Testis (tissue), 3 donors: ENCODE results near the gene GALNT7. TPM values are rescaled to one million over a fixed set of nuclear protein-coding genes. Genes with fewer than 3 reads are reported as not detected.

Experiments
- DNase-seq: peaks from one replicate; pipeline ENCODE4 v3.0.0-alpha.2; 2019
- H3K27ac ChIP-seq, 2 donors: fragments of 200-600 bp; sonication (generic); one replicate each; pipeline ENCODE4 v1.5.1; 2019
- H3K27me3 ChIP-seq: fragments of 200-600 bp; sonication (generic); one replicate; pipeline ENCODE4 v1.5.1; 2019
- H3K36me3 ChIP-seq: fragments of 200-600 bp; sonication (generic); one replicate; pipeline ENCODE4 v1.5.1; 2017; ENCODE audit warnings: low read depth; ENCODE audit errors: missing control alignments
- H3K4me1 ChIP-seq: fragments of 200-600 bp; sonication (generic); one replicate; pipeline ENCODE4 v1.5.1; 2019
- H3K4me3 ChIP-seq, 2 donors: fragments of 200-600 bp; sonication (generic); one replicate each; pipeline ENCODE4 v1.5.1; 2017 to 2019
- H3K9me3 ChIP-seq: fragments of 200-600 bp; sonication (generic); one replicate; pipeline ENCODE4 v1.5.1; 2017
- CTCF ChIP-seq, 3 experiments: fragments of 450-650 bp in 2 of 3; fragments of 200-600 bp in 1 of 3; sonication (generic) in 1 of 3; IDR thresholded peaks; one replicate each; pipeline ENCODE4 v1.5.1; 2016 to 2019; ENCODE audit warnings: antibody characterized with exemption in 3 of 3, mild to moderate bottlenecking in 2 of 3, moderate library complexity in 1 of 3
- POLR2A ChIP-seq: fragments of 450-650 bp; IDR thresholded peaks from one replicate; pipeline ENCODE4 v1.6.1; 2017; ENCODE audit warnings: antibody characterized with exemption, mild to moderate bottlenecking, moderate library complexity
- WGBS, 2 donors: methylation state at CpG; one replicate each; pipeline ENCODE4 v1.1.5; 2018; 5-methylcytosine and 5-hydroxymethylcytosine counted together
- intact Hi-C: fragments of 100-400 bp; cut with DNase I; formaldehyde crosslinking; loops from one replicate; pipeline ENCODE4 v1.15.1; 2023; ENCODE audit warnings: low total_unique reads
- polyA plus RNA-seq: library from polyadenylated mRNA; stranded (reverse); fragments of 350-450 nt; fragmentation: Illumina TruSeq; extraction: RNeasy Lipid Tissue Mini Kit (QIAGEN cat#74804); gene quantifications from one replicate; pipeline ENCODE4 v1.2.3, GENCODE V29; 2014; ENCODE audit warnings: low read depth, low replicate concordance; ENCODE audit not compliant: insufficient read depth
- total RNA-seq, 2 donors: library from RNA; depleted of rRNA; stranded (reverse); fragments of >200 nt; gene quantifications; one replicate each; pipeline ENCODE4 v1.2.3, GENCODE V29; 2016

Gene GALNT7
- total and polyA plus RNA-seq, 3 donors from 2014 or later: 18.0 to 32.0 (median 28.8) TPM

GRCh38 chr4:173337463-173337862, 168.9 kb downstream of the GALNT7 start:
- TF ChIP-seq CTCF (IDR thresholded peaks at IDR 0.05) (no peak), POLR2A (no peak)
- no peaks in the 10 kb centered on the region for H3K27me3 ChIP-seq
- no peak overlapping the region for H3K27ac ChIP-seq
- DNase-seq: no peak
- no peak overlapping the region for H3K4me3 ChIP-seq
- no peaks in the 10 kb centered on the region for H3K9me3 ChIP-seq
- peaks cover 7% of the 10 kb centered on the region for H3K4me1 ChIP-seq
- H3K36me3 ChIP-seq: no peaks in the 10 kb centered on the region
- intact Hi-C loops: loop anchor here (5.0 kb wide), 1 partner anchor 35 kb away; the partner anchor contains the start of gene SAP30
- 91 to 96% methylated on average over 2 of the region's 2 CpGs for WGBS, 2 donors

GRCh38 chr4:173343832-173344397, 175.3 kb downstream of the GALNT7 start:
- 72 to 78% methylated on average over 3 of the region's 3 CpGs for WGBS, 2 donors
- Histone ChIP-seq H3K27me3 (no peaks in the 10 kb centered on the region), H3K4me1 (no peaks in the 10 kb centered on the region), H3K36me3 (no peaks in the 10 kb centered on the region), H3K4me3 (no peak overlapping the region), H3K27ac (no peak overlapping the region), H3K9me3 (no peaks in the 10 kb centered on the region)
- no peak for DNase-seq
- no peak for TF ChIP-seq POLR2A
- no peak for TF ChIP-seq CTCF (IDR thresholded peaks at IDR 0.05)
- intact Hi-C loops: no loop called here

DNA sequence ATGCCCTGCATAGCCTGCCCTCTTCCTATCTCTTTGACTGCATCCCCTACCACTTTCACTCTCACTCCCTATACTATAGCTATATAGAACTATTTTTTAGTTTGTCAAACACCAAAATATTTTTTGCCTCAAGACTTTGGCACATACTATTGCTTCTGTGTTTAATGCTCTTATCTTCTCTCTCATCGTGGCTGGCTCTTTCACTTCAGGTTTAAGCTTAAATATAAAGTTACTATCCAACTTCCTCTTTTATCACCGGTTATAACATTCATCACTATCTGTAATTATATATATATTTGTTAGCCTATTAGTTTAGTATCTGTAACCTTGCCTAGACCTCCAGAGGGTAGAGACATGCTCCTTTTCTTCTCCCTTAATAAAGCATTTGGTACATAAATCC, 177.0 kb downstream of the GALNT7 start:
- TF ChIP-seq CTCF (IDR thresholded peaks at IDR 0.05) (no peak), POLR2A (no peak)
- 69 to 77% methylated on average over 2 of the region's 2 CpGs for WGBS, 2 donors
- Histone ChIP-seq H3K36me3 (no peaks in the 10 kb centered on the region), H3K27ac (no peak overlapping the region), H3K4me3 (no peak overlapping the region), H3K4me1 (no peaks in the 10 kb centered on the region), H3K27me3 (no peaks in the 10 kb centered on the region), H3K9me3 (no peaks in the 10 kb centered on the region)
- no peak for DNase-seq
- intact Hi-C loops: no loop called here

DNA sequence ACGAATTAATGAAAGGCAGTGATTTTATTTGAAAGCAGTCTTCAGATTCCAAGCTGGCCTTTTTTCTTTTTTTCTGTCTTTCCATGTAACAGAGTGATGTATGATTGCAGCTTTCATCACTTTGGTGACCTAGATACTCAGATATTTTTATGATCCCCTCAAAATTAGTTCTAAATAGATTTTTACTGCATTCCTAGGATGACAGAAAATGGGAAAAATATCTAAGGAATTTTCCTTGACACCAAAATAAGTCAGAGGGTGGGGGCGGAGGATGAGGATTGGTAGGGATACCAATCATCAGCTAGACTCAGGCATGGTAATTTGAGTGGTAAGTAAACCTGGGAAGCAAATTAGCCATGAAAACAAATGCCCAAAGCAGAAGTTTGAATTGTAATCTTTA, 177.5 kb downstream of the GALNT7 start:
- no peaks in the 10 kb centered on the region for H3K4me1 ChIP-seq
- no peaks in the 10 kb centered on the region for H3K36me3 ChIP-seq
- no peak overlapping the region for H3K4me3 ChIP-seq
- H3K9me3 ChIP-seq: no peaks in the 10 kb centered on the region
- H3K27me3 ChIP-seq: no peaks in the 10 kb centered on the region
- 67 to 89% methylated on average over 2 of the region's 2 CpGs for WGBS, 2 donors
- H3K27ac ChIP-seq: no peak overlapping the region
- no peak for DNase-seq
- intact Hi-C loops: no loop called here
- TF ChIP-seq POLR2A (no peak), CTCF (IDR thresholded peaks at IDR 0.05) (no peak)

GRCh38 chr4:173347467-173347866, 178.9 kb downstream of the GALNT7 start:
- TF ChIP-seq POLR2A (no peak), CTCF (IDR thresholded peaks at IDR 0.05) (no peak)
- no peak overlapping the region for H3K27ac ChIP-seq
- no peaks in the 10 kb centered on the region for H3K27me3 ChIP-seq
- H3K9me3 ChIP-seq: no peaks in the 10 kb centered on the region
- intact Hi-C loops: no loop called here
- no peak for DNase-seq
- 96 to 100% methylated on average over 1 of the region's 1 CpG for WGBS, 2 donors
- no peak overlapping the region for H3K4me3 ChIP-seq
- H3K36me3 ChIP-seq: no peaks in the 10 kb centered on the region
- no peaks in the 10 kb centered on the region for H3K4me1 ChIP-seq
